H1 (cell line): ENCODE results near the gene KCNK15. TPM values are rescaled to one million over a fixed set of nuclear protein-coding genes. Genes with fewer than 3 reads are reported as not detected.

Source experiments
- CTCF ChIA-PET: fragments of 300-600 bp; sonication (Branson Sonifier 250); formaldehyde crosslinking; loops from one replicate; lab custom pipeline; 2021; ENCODE audit not compliant: partially characterized antibody; lab: Charles Lee
- POLR2A ChIA-PET: fragments of 300-600 bp; sonication (Branson Sonifier 250); formaldehyde crosslinking; loops from one replicate; lab custom pipeline; 2021; ENCODE audit warnings: inconsistent platforms; ENCODE audit not compliant: partially characterized antibody; lab: Charles Lee
- DNase-seq, 2 experiments: peaks; one replicate each; pipeline versions ENCODE4 v3.0.0 to v3.0.0-alpha.2; 2010 to 2022; ENCODE audit warnings: low spot score in 2 of 2, low read depth in 1 of 2, mixed read lengths in 1 of 2
- FAIRE-seq: peaks from 2 replicates; lab custom pipeline; 2011; peaks lifted over from hg19 to GRCh38; lab: Jason Lieb, UNC
- H2AFZ ChIP-seq: 2 replicates; pipeline ENCODE4 v1.8.1; 2012; ENCODE audit warnings: low read length, inconsistent platforms
- H2AK5ac ChIP-seq: 2 replicates; pipeline ENCODE4 v1.6.1; 2013; ENCODE audit warnings: low read depth, low read length
- H2BK120ac ChIP-seq: replicated peaks from 2 replicates; pipeline ENCODE3; 2013; ENCODE audit warnings: low read depth, low read length, inconsistent platforms
- H2BK12ac ChIP-seq: 2 replicates; pipeline ENCODE4 v1.6.1; 2013; ENCODE audit warnings: low read depth, low read length
- H2BK15ac ChIP-seq: 2 replicates; pipeline ENCODE4 v1.6.1; 2013; ENCODE audit warnings: low read length
- H2BK20ac ChIP-seq: 2 replicates; pipeline ENCODE4 v1.6.1; 2013; ENCODE audit warnings: low read length
- H2BK5ac ChIP-seq: 2 replicates; pipeline ENCODE4 v1.6.1; 2013; ENCODE audit warnings: low read depth, low read length
- H3K14ac ChIP-seq: 2 replicates; pipeline ENCODE4 v1.6.1; 2013; ENCODE audit warnings: inconsistent platforms; ENCODE audit not compliant: insufficient read length
- H3K18ac ChIP-seq: 2 replicates; pipeline ENCODE4 v1.6.1; 2013; ENCODE audit warnings: low read length; ENCODE audit errors: extremely low read depth
- H3K23ac ChIP-seq: 2 replicates; pipeline ENCODE4 v1.6.1; 2013; ENCODE audit warnings: inconsistent platforms; ENCODE audit not compliant: insufficient read length
- H3K23me2 ChIP-seq: 2 replicates; pipeline ENCODE4 v1.6.1; 2013; ENCODE audit warnings: low read depth, low read length
- H3K27ac ChIP-seq: 2 replicates; pipeline ENCODE4 v1.6.1; 2011; ENCODE audit warnings: low read depth, low read length, inconsistent platforms
- H3K27me3 ChIP-seq, 4 experiments: replicated peaks in 1 of 4; 1 replicate in 1 of 4; 2 replicates in 3 of 4; pipeline versions ENCODE4 v1.6.1 to v1.8.1; 2011 to 2013; ENCODE audit warnings: low read length in 3 of 4, mild to moderate bottlenecking in 3 of 4, inconsistent platforms in 2 of 4, mixed read lengths in 2 of 4, moderate library complexity in 1 of 4; ENCODE audit not compliant: control insufficient read depth in 3 of 4, insufficient read depth in 3 of 4; ENCODE audit errors: extremely low read depth in 1 of 4
- H3K36me3 ChIP-seq, 4 experiments: 2 replicates each; pipeline versions ENCODE4 v1.6.1 to v1.8.1; 2011 to 2013; ENCODE audit warnings: mild to moderate bottlenecking in 4 of 4, low read length in 3 of 4, moderate library complexity in 2 of 4, control low read depth in 1 of 4, inconsistent platforms in 1 of 4; ENCODE audit not compliant: insufficient read depth in 4 of 4, control insufficient read depth in 2 of 4
- H3K4ac ChIP-seq: replicated peaks from 2 replicates; pipeline ENCODE3; 2013; ENCODE audit warnings: low read length, low read depth, mixed read lengths, inconsistent platforms; ENCODE audit not compliant: insufficient read length
- H3K4me1 ChIP-seq, 4 experiments: replicated peaks in 1 of 4; 1 replicate in 1 of 4; 2 replicates in 3 of 4; pipeline versions ENCODE4 v1.6.1 to v1.8.1; 2011 to 2013; ENCODE audit warnings: low read length in 3 of 4, inconsistent platforms in 2 of 4, mixed read lengths in 1 of 4; ENCODE audit not compliant: insufficient read depth in 4 of 4, control insufficient read depth in 3 of 4
- H3K4me2 ChIP-seq, 2 experiments: 2 replicates each; pipeline versions ENCODE4 v1.6.1 to v1.8.1; 2011 to 2013; ENCODE audit warnings: low read depth in 2 of 2, low read length in 2 of 2, control low read depth in 1 of 2, inconsistent platforms in 1 of 2, mild to moderate bottlenecking in 1 of 2; ENCODE audit not compliant: insufficient read depth in 1 of 2
- H3K4me3 ChIP-seq, 4 experiments: fragments of 200-600, 300-600 bp in 1 of 4; sonication (generic), shearing (Covaris generic), sonication (Bioruptor Twin) in 1 of 4; 2 replicates each; pipeline versions ENCODE4 v1.5.1 to v1.8.1; 2011 to 2016; ENCODE audit warnings: low read length in 4 of 4, low read depth in 3 of 4, control low read depth in 2 of 4, inconsistent platforms in 2 of 4, mild to moderate bottlenecking in 2 of 4, mixed read lengths in 1 of 4, moderate library complexity in 1 of 4; ENCODE audit not compliant: insufficient read depth in 2 of 4; ENCODE audit errors: extremely low read depth in 1 of 4
- H3K56ac ChIP-seq: replicated peaks from 2 replicates; pipeline ENCODE3; 2013; ENCODE audit warnings: low read depth, mild to moderate bottlenecking, mixed read lengths, low read length, inconsistent platforms; ENCODE audit not compliant: insufficient read length
- H3K79me1 ChIP-seq: 2 replicates; pipeline ENCODE4 v1.6.1; 2013; ENCODE audit warnings: low read depth, low read length, control low read depth
- H3K79me2 ChIP-seq, 2 experiments: 2 replicates each; pipeline versions ENCODE4 v1.6.1 to v1.8.1; 2012 to 2013; ENCODE audit warnings: low read length in 2 of 2, mild to moderate bottlenecking in 2 of 2, inconsistent platforms in 1 of 2; ENCODE audit not compliant: insufficient read depth in 2 of 2, control insufficient read depth in 1 of 2
- H3K9ac ChIP-seq, 4 experiments: replicated peaks in 1 of 4; 1 replicate in 1 of 4; 2 replicates in 3 of 4; pipeline versions ENCODE4 v1.6.1 to v1.8.1; 2011 to 2013; ENCODE audit warnings: low read depth in 3 of 4, low read length in 3 of 4, control low read depth in 2 of 4, mild to moderate bottlenecking in 2 of 4, moderate library complexity in 2 of 4, inconsistent platforms in 1 of 4; ENCODE audit errors: extremely low read depth in 1 of 4
- H3K9me3 ChIP-seq, 2 experiments: 2 replicates each; pipeline versions ENCODE4 v1.6.1 to v1.8.1; 2012 to 2013; ENCODE audit warnings: mild to moderate bottlenecking in 2 of 2, moderate library complexity in 2 of 2, control low read depth in 1 of 2, inconsistent platforms in 1 of 2, low read depth in 1 of 2, low read length in 1 of 2, mixed read lengths in 1 of 2; ENCODE audit not compliant: insufficient read depth in 2 of 2
- H4K20me1 ChIP-seq, 2 experiments: replicated peaks in 1 of 2; 2 replicates each; pipeline versions ENCODE3 to v1.8.1; 2011 to 2013; ENCODE audit warnings: inconsistent platforms in 2 of 2, low read length in 2 of 2, mild to moderate bottlenecking in 1 of 2; ENCODE audit not compliant: insufficient read depth in 2 of 2, control insufficient read depth in 1 of 2
- H4K5ac ChIP-seq: 2 replicates; pipeline ENCODE4 v1.6.1; 2013; ENCODE audit warnings: low read length, low read depth, mixed read lengths, inconsistent platforms; ENCODE audit not compliant: insufficient read length
- H4K8ac ChIP-seq: 2 replicates; pipeline ENCODE4 v1.8.0; 2013; ENCODE audit warnings: mild to moderate bottlenecking, moderate library complexity, low read length, inconsistent platforms; ENCODE audit not compliant: insufficient read depth; ENCODE audit errors: extremely low read depth
- H4K91ac ChIP-seq: replicated peaks from 2 replicates; pipeline ENCODE3; 2013; ENCODE audit warnings: low read length, mixed read lengths, inconsistent platforms; ENCODE audit not compliant: insufficient read length
- CREB1 ChIP-seq: IDR thresholded peaks from 2 replicates; pipeline ENCODE4 v1.6.1; 2012; ENCODE audit warnings: inconsistent platforms
- EZH2 ChIP-seq: fragments of 200-600 bp; sonication (generic); IDR thresholded peaks from 2 replicates; pipeline ENCODE4 v1.7.1; 2012; ENCODE audit warnings: low read depth, mild to moderate bottlenecking, moderate library complexity, low read length, inconsistent platforms; ENCODE audit not compliant: severe bottlenecking
- GTF2F1 ChIP-seq: IDR thresholded peaks from 2 replicates; pipeline ENCODE4 v1.6.1; 2012; ENCODE audit warnings: low read depth, low read length, improper control_type of control experiment, borderline replicate concordance
- HDAC2 ChIP-seq, 2 experiments: fragments of 300-600 bp in 1 of 2; sonication (generic) in 1 of 2; IDR thresholded peaks; 2 replicates each; pipeline ENCODE4 v1.6.1; 2011 to 2012; ENCODE audit warnings: low read depth in 2 of 2, low read length in 2 of 2, mild to moderate bottlenecking in 2 of 2, moderate library complexity in 2 of 2, borderline replicate concordance in 1 of 2, inconsistent platforms in 1 of 2
- KDM4A ChIP-seq: IDR thresholded peaks from one replicate; pipeline ENCODE4 v1.7.1; 2012; ENCODE audit warnings: low read depth, mild to moderate bottlenecking, moderate library complexity, low read length, inconsistent platforms; ENCODE audit not compliant: severe bottlenecking
- NRF1 ChIP-seq: IDR thresholded peaks from 2 replicates; pipeline ENCODE4 v1.6.1; 2011; ENCODE audit warnings: mild to moderate bottlenecking, low read depth, low read length, improper control_type of control experiment
- POU5F1 ChIP-seq: IDR thresholded peaks from 2 replicates; pipeline ENCODE4 v1.6.1; 2011; ENCODE audit warnings: low read depth, mild to moderate bottlenecking, low read length, moderate library complexity
- RNF2 ChIP-seq: fragments of 200-900, 300-1000 bp; sonication (generic); IDR thresholded peaks from 2 replicates; pipeline ENCODE4 v1.7.1; 2016; ENCODE audit warnings: borderline replicate concordance, low read depth, mild to moderate bottlenecking, antibody characterized with exemption, low read length; ENCODE audit not compliant: poor library complexity, severe bottlenecking; ENCODE audit errors: missing control alignments
- SAP30 ChIP-seq: fragments of 300-600 bp; sonication (generic); IDR thresholded peaks from 2 replicates; pipeline ENCODE4 v1.7.1; 2012; ENCODE audit warnings: low read length, moderate library complexity, mild to moderate bottlenecking, inconsistent platforms; ENCODE audit not compliant: insufficient read depth, insufficient replicate concordance
- SP2 ChIP-seq: IDR thresholded peaks from 2 replicates; pipeline ENCODE4 v1.6.1; 2012; ENCODE audit warnings: mild to moderate bottlenecking, low read length, inconsistent platforms
- TAF7 ChIP-seq: optimal IDR thresholded peaks from 2 replicates; pipeline ENCODE3; 2011; ENCODE audit warnings: low read depth, mild to moderate bottlenecking, inconsistent platforms, low read length, moderate library complexity, borderline replicate concordance
- TCF12 ChIP-seq: IDR thresholded peaks from 2 replicates; pipeline ENCODE4 v1.6.1; 2011; ENCODE audit warnings: low read depth, mild to moderate bottlenecking, low read length
- TEAD4 ChIP-seq: IDR thresholded peaks from 2 replicates; pipeline ENCODE4 v1.6.1; 2012; ENCODE audit warnings: low read depth, low read length, inconsistent platforms, mixed read lengths
- YY1 ChIP-seq: IDR thresholded peaks from 2 replicates; pipeline ENCODE4 v1.6.1; 2011; ENCODE audit warnings: low read depth, mild to moderate bottlenecking, low read length
- WGBS, 2 experiments: shearing (Covaris generic) in 1 of 2; methylation state at CpG; one replicate each; pipeline versions ENCODE4 v1.1.6 to v1.1.7; 2013 to 2015; ENCODE audit warnings: low lambda C conversion rate in 2 of 2, mixed read lengths in 2 of 2, inconsistent platforms in 1 of 2, low coverage in 1 of 2, missing lambda C conversion rate in 1 of 2; ENCODE audit not compliant: insufficient replicate concordance in 2 of 2, insufficient coverage in 1 of 2, insufficient read length in 1 of 2; ENCODE audit errors: extremely low coverage in 1 of 2, missing lambda C conversion rate in 1 of 2; 5-methylcytosine and 5-hydroxymethylcytosine counted together
- polyA plus RNA-seq, 7 experiments: library from polyadenylated mRNA; depleted of rRNA in 3 of 7; stranded (reverse) in 5 of 7; unstranded in 2 of 7; fragments of >200 nt in 5 of 7; fragments of 200-250 nt in 2 of 7; gene quantifications; 1 replicate in 5 of 7; 2 replicates in 1 of 7; 4 replicates in 1 of 7; pipeline versions ENCODE4 v1.2.1 to v1.2.3, GENCODE V29; 2011 to 2013; ENCODE audit warnings: missing spikeins in 2 of 7, mixed read lengths in 2 of 7
- total RNA-seq: library from RNA; stranded (reverse); fragmentation: NEBNext Ultra II Directional; extraction: Animal tissue kit (Norgen Biotek cat#: 25700); gene quantifications from 2 replicates; pipeline ENCODE4 v1.2.1, GENCODE V29; 2021

KCNK15 gene
- total and polyA plus RNA-seq, 2 of the 8 experiments (the other 6 are each of a cell fraction or from before 2014, with no cell fraction given): 0.24 to 0.33 TPM

GRCh38 chr20:44756956-44757355 is 11.3 kb downstream of the KCNK15 start:
- Histone ChIP-seq H3K14ac (no peak overlapping the region), H4K8ac (no peak overlapping the region), H3K23ac (no peak overlapping the region), H4K5ac (no peak overlapping the region), H3K4me1 (peaks cover 0 to 10% (median under 1%) of the 10 kb centered on the region in 4 experiments; a peak in 1 of 7 replicates), H3K9ac (no peak overlapping the region), H3K4ac (no peak overlapping the region), H2BK15ac (no peak overlapping the region), H3K4me2 (no peak overlapping the region), H2BK120ac (no peak overlapping the region), H3K18ac (no peak overlapping the region), H3K23me2 (no peaks in the 10 kb centered on the region), H3K56ac (no peak overlapping the region), H4K20me1 (peaks cover 0 to 8% of the 10 kb centered on the region in 2 experiments), H3K79me1 (no peaks in the 10 kb centered on the region), H3K27me3 (no peaks in the 10 kb centered on the region), H2AK5ac (no peak overlapping the region), H3K9me3 (no peaks in the 10 kb centered on the region), H2BK12ac (no peak overlapping the region), H4K91ac (no peak overlapping the region), H3K36me3 (peaks cover 0 to 9% (median 2%) of the 10 kb centered on the region in 4 experiments; a peak in 3 of 8 replicates), H2AFZ (no peak overlapping the region), H3K27ac (no peak overlapping the region), H3K4me3 (no peak overlapping the region), H3K79me2 (no peaks in the 10 kb centered on the region), H2BK20ac (no peak overlapping the region), H2BK5ac (no peak overlapping the region)
- FAIRE-seq (no peak), DNase-seq (no peak)
- TF ChIP-seq GTF2F1: no peak
- no peak for TF ChIP-seq YY1
- TF ChIP-seq TCF12: no peak
- TF ChIP-seq TEAD4: no peak
- no peak for TF ChIP-seq NRF1
- TF ChIP-seq TAF7: no peak
- TF ChIP-seq EZH2: no peak
- TF ChIP-seq HDAC2 (IDR thresholded peaks at IDR 0.05; ENCODE audit: borderline replicate concordance in 1 of 2, low read depth in 2 of 2, low read length in 2 of 2): no peak
- TF ChIP-seq SAP30: no peak
- no peak for TF ChIP-seq POU5F1
- TF ChIP-seq KDM4A: no peak
- TF ChIP-seq RNF2: no peak
- no peak for TF ChIP-seq CREB1
- no peak for TF ChIP-seq SP2
- WGBS, 2 experiments: 93% methylated on average over 5 of the region's 5 CpGs; no CpG with 5 or more reads in 1 of the 2 experiments
- ChIA-PET CTCF (interaction anchor here (0.9 to 17.1 kb wide), 9 partner anchors 9 to 125 kb away, joined by 3 to 256 read pairs (median 5); partner anchors contain the start of gene KCNK15), POLR2A (no interaction called here)
